PC-3 (cell line): ENCODE measurements around the gene TBXA2R.

Experiments
- CTCF ChIP-seq: fragments of 300-600 bp; sonication (generic); conservative IDR thresholded peaks from 2 replicates; pipeline ENCODE4 v1.5.1; 2017; ENCODE audit warnings: antibody characterized with exemption, low read depth, mild to moderate bottlenecking, low read length
- EZH2 ChIP-seq: fragments of 300-600 bp; sonication (generic); IDR thresholded peaks from one replicate; pipeline ENCODE4 v1.6.1; 2017; ENCODE audit warnings: antibody characterized with exemption, mild to moderate bottlenecking, low read length; ENCODE audit not compliant: unreplicated experiment
- EZH2phosphoT487 ChIP-seq: fragments of 300-600 bp; sonication (generic); IDR thresholded peaks from 2 replicates; pipeline ENCODE4 v1.6.1; 2018; ENCODE audit warnings: mild to moderate bottlenecking, antibody characterized with exemption, low read length, borderline replicate concordance

- TF ChIP-seq CTCF (no peak), EZH2 (no peak), EZH2phosphoT487 (no peak)
Measured at GRCh38 chr19:3632098-3632497, 25.4 kb upstream of the TBXA2R start.
